IMR-90 (cell line): ENCODE results near the gene ZNF396. TPM values are rescaled to one million over a fixed set of nuclear protein-coding genes. Genes with fewer than 3 reads are reported as not detected.

ENCODE experiments used
- ATAC-seq: fragments of 200-7000 bp; cut with Tn5 transposase; 2 replicates; pipeline ENCODE4 v1.9.1; 2020; ENCODE audit warnings: low read depth, mild to moderate bottlenecking, moderate library complexity
- BruUV-seq: library from RNA; stranded (reverse); fragments of 400-500 nt; replicated peaks from 2 replicates; lab custom pipeline; 2021; lab: Mats Ljungman, UMichigan
- CTCF ChIA-PET: fragments of 300-600 bp; formaldehyde crosslinking; extraction: SDS; loops from one replicate; lab custom pipeline; 2021; ENCODE audit warnings: antibody characterized with exemption; lab: Yijun Ruan, JAX
- POLR2A ChIA-PET: fragments of 300-600 bp; sonication (Branson Sonifier 250); formaldehyde crosslinking; loops from one replicate; lab custom pipeline; 2022; ENCODE audit warnings: antibody characterized with exemption; ENCODE audit not compliant: unreplicated experiment; lab: Charles Lee
- DNase-seq: peaks from one replicate; pipeline ENCODE4 v3.0.0; 2013
- H2AFZ ChIP-seq: replicated peaks from 2 replicates; pipeline ENCODE3; 2013; ENCODE audit warnings: low read length, mild to moderate bottlenecking; ENCODE audit not compliant: poor library complexity
- H2AK5ac ChIP-seq: 2 replicates; pipeline ENCODE4 v1.6.1; 2013; ENCODE audit warnings: low read depth, low read length, inconsistent platforms
- H2AK9ac ChIP-seq: replicated peaks from 2 replicates; pipeline ENCODE3; 2013; ENCODE audit warnings: mild to moderate bottlenecking, low read depth, low read length, moderate library complexity; ENCODE audit not compliant: poor library complexity
- H2BK120ac ChIP-seq: 2 replicates; pipeline ENCODE4 v1.6.1; 2013; ENCODE audit warnings: low read depth, low read length, inconsistent platforms
- H2BK15ac ChIP-seq: 3 replicates; pipeline ENCODE4 v1.6.1; 2013; ENCODE audit warnings: low read depth, low read length, inconsistent platforms
- H2BK20ac ChIP-seq: 2 replicates; pipeline ENCODE4 v1.6.1; 2013; ENCODE audit warnings: low read depth, mild to moderate bottlenecking, inconsistent platforms, low read length, moderate library complexity
- H2BK5ac ChIP-seq: 2 replicates; pipeline ENCODE4 v1.6.1; 2013; ENCODE audit warnings: mild to moderate bottlenecking, low read depth, low read length, inconsistent platforms; ENCODE audit not compliant: poor library complexity, severe bottlenecking
- H3K14ac ChIP-seq: replicated peaks from 2 replicates; pipeline ENCODE4 v1.6.1; 2013; ENCODE audit warnings: low read depth, low read length, inconsistent platforms
- H3K18ac ChIP-seq: 2 replicates; pipeline ENCODE4 v1.6.1; 2013; ENCODE audit warnings: low read depth, low read length, control low read depth
- H3K23ac ChIP-seq: 2 replicates; pipeline ENCODE4 v1.6.1; 2013; ENCODE audit warnings: low read depth, low read length, inconsistent platforms
- H3K27ac ChIP-seq: 2 replicates; pipeline ENCODE4 v1.5.1; 2013; ENCODE audit warnings: mild to moderate bottlenecking, control low read depth, low read length; ENCODE audit not compliant: insufficient read depth
- H3K27me3 ChIP-seq: 2 replicates; pipeline ENCODE4 v1.6.1; 2013; ENCODE audit warnings: low read length; ENCODE audit not compliant: control insufficient read depth, insufficient read depth
- H3K36me3 ChIP-seq: 2 replicates; pipeline ENCODE4 v1.6.1; 2013; ENCODE audit warnings: low read length, mixed read lengths; ENCODE audit not compliant: control insufficient read depth, insufficient read depth
- H3K4ac ChIP-seq: 2 replicates; pipeline ENCODE4 v1.6.1; 2013; ENCODE audit warnings: low read depth, low read length, inconsistent platforms
- H3K4me1 ChIP-seq: 2 replicates; pipeline ENCODE4 v1.6.1; 2013; ENCODE audit warnings: low read length, mixed read lengths; ENCODE audit not compliant: control insufficient read depth, insufficient read depth
- H3K4me2 ChIP-seq: 2 replicates; pipeline ENCODE4 v1.6.1; 2013; ENCODE audit warnings: low read depth, mild to moderate bottlenecking, control low read depth, low read length, moderate library complexity
- H3K4me3 ChIP-seq: 2 replicates; pipeline ENCODE4 v1.5.1; 2013; ENCODE audit warnings: low read depth, mild to moderate bottlenecking, control low read depth, low read length, moderate library complexity; ENCODE audit not compliant: insufficient read depth
- H3K56ac ChIP-seq: 2 replicates; pipeline ENCODE4 v1.6.1; 2013; ENCODE audit warnings: low read length, inconsistent platforms; ENCODE audit not compliant: insufficient read depth; ENCODE audit errors: extremely low read depth
- H3K79me1 ChIP-seq, 2 experiments: 2 replicates each; pipeline ENCODE4 v1.6.1; 2013; ENCODE audit warnings: low read length in 2 of 2, inconsistent platforms in 1 of 2, low read depth in 1 of 2
- H3K9ac ChIP-seq: 2 replicates; pipeline ENCODE4 v1.6.1; 2013; ENCODE audit warnings: low read depth, low read length, control low read depth
- H3K9me1 ChIP-seq: 2 replicates; pipeline ENCODE4 v1.6.1; 2013; ENCODE audit warnings: low read length, inconsistent platforms; ENCODE audit not compliant: insufficient read depth
- H3K9me3 ChIP-seq: 2 replicates; pipeline ENCODE4 v1.6.1; 2013; ENCODE audit warnings: low read length; ENCODE audit not compliant: control insufficient read depth, insufficient read depth
- H4K20me1 ChIP-seq: 2 replicates; pipeline ENCODE4 v1.6.1; 2013; ENCODE audit warnings: low read length, inconsistent platforms; ENCODE audit not compliant: insufficient read depth
- H4K5ac ChIP-seq: 2 replicates; pipeline ENCODE4 v1.6.1; 2013; ENCODE audit warnings: mild to moderate bottlenecking, low read depth, low read length, control low read depth
- H4K8ac ChIP-seq, 2 experiments: 2 replicates each; pipeline ENCODE4 v1.6.1; 2013; ENCODE audit warnings: low read depth in 2 of 2, low read length in 2 of 2, control low read depth in 1 of 2, inconsistent platforms in 1 of 2
- H4K91ac ChIP-seq: 2 replicates; pipeline ENCODE4 v1.6.1; 2013; ENCODE audit warnings: low read depth, low read length, inconsistent platforms; ENCODE audit not compliant: insufficient read depth
- FOS ChIP-seq: fragments of 150-350 bp; IDR thresholded peaks from 2 replicates; pipeline ENCODE4 v1.6.1; 2016; ENCODE audit warnings: low read depth, low read length
- MAFK ChIP-seq: IDR thresholded peaks from 2 replicates; pipeline ENCODE4 v1.6.1; 2012; ENCODE audit warnings: low read depth, low read length, improper control_type of control experiment
- MAZ ChIP-seq: IDR thresholded peaks from 2 replicates; pipeline ENCODE4 v1.6.1; 2012; ENCODE audit warnings: low read depth, mild to moderate bottlenecking, low read length, improper control_type of control experiment, moderate library complexity, borderline replicate concordance
- RAD21 ChIP-seq: IDR thresholded peaks from 2 replicates; pipeline ENCODE4 v1.6.1; 2012; ENCODE audit warnings: low read length, improper control_type of control experiment
- RCOR1 ChIP-seq: IDR thresholded peaks from 2 replicates; pipeline ENCODE4 v1.6.1; 2012; ENCODE audit warnings: mild to moderate bottlenecking, low read length, improper control_type of control experiment; ENCODE audit not compliant: insufficient replicate concordance
- SMC3 ChIP-seq: fragments of 150-350 bp; IDR thresholded peaks from 2 replicates; pipeline ENCODE4 v1.6.1; 2016; ENCODE audit warnings: low read depth, mild to moderate bottlenecking, antibody characterized with exemption, low read length, moderate library complexity
- WGBS, 2 experiments: methylation state at CpG; one replicate each; pipeline versions ENCODE4 v1.1.5 to v1.1.7; 2013; ENCODE audit warnings: missing lambda C conversion rate in 2 of 2; ENCODE audit not compliant: insufficient read length in 1 of 2; ENCODE audit errors: extremely low coverage in 2 of 2; 5-methylcytosine and 5-hydroxymethylcytosine counted together
- dilution Hi-C: fragments of 300-500 bp; cut with HindIII; formaldehyde crosslinking; loops from one replicate; pipeline ENCODE4 v1.14.3; 2018; ENCODE audit warnings: low sequenced_read_pairs; ENCODE audit not compliant: unreplicated experiment
- in situ Hi-C: fragments of 300-500 bp; cut with MboI; formaldehyde crosslinking; loops from 3 replicates; pipeline ENCODE4 v1.14.3; 2019; ENCODE audit warnings: low sequenced_read_pairs, inconsistent platforms, mixed read lengths
- intact Hi-C: fragments of 100-400 bp; cut with micrococcal nuclease; formaldehyde crosslinking; loops from 2 replicates; pipeline ENCODE4 v1.10.0; 2022
- polyA plus RNA-seq, 3 experiments: library from polyadenylated mRNA; depleted of rRNA; stranded (reverse); fragments of >200 nt; gene quantifications; 2 replicates each; pipeline ENCODE4 v1.2.3, GENCODE V29; 2012; ENCODE audit warnings: low replicate concordance in 1 of 3
- total RNA-seq: library from RNA; depleted of rRNA; stranded (reverse); fragments of >200 nt; gene quantifications from 2 replicates; pipeline ENCODE4 v1.2.3, GENCODE V29; 2012
- TF ChIP-seq, protein P1 (sequence below): fragments of 150-350 bp; IDR thresholded peaks from 2 replicates; pipeline ENCODE4 v1.6.1; 2017; ENCODE audit warnings: mild to moderate bottlenecking, antibody characterized with exemption, low read length, low read depth
- TF ChIP-seq, protein P2 (sequence below): conservative IDR thresholded peaks from 2 replicates; pipeline ENCODE4 v1.5.1; 2012; ENCODE audit warnings: mild to moderate bottlenecking, low read depth, low read length, improper control_type of control experiment

The ZNF396 gene
- total and polyA plus RNA-seq, 2 of the 4 experiments (the other 2 are of a cell fraction), result 0.26 to 0.54 TPM

DNA sequence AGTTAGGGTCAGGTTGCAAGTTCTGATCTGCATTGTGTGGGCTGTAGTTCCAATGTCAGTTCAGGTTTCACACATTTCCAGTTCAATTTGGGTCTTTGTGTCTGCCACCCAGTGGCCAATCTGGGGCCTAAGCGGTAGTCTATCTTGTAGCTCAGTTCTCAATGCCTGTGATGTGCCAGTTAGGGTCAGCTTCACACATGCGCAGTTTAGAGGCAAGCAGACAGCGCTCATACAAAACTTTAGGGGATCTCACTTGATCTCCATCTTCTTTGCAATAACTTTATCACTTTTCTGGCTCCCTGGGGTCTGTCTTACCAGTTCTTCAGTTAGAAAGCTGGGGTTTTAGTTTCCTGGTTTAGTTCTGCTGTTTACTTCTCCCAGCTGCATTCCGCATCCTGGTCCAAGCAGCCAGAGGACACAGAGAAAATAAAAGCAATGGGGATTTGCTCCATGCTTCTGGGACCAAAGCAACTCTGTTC, 22.0 kb downstream of the ZNF396 start:
- Histone ChIP-seq H3K18ac (no peak overlapping the region), H3K27me3 (no peaks in the 10 kb centered on the region), H2BK5ac (no peak overlapping the region), H3K23ac (no peak overlapping the region), H4K5ac (peak overlapping the region; percentile 17), H3K9me3 (peaks cover 6% of the 10 kb centered on the region), H3K4me3 (peak overlapping the region; percentile 6; the same call in 1 of the 2 replicates), H2BK15ac (no peak overlapping the region), H4K20me1 (no peaks in the 10 kb centered on the region), H3K4me1 (no peaks in the 10 kb centered on the region), H2BK20ac (no peak overlapping the region), H2BK120ac (no peak overlapping the region; the same call in 1 of the 2 replicates), H3K14ac (no peak overlapping the region), H2AK5ac (no peak overlapping the region), H4K8ac (peak overlapping the region in 1 of 2 experiments; percentile 86; a peak in 2 of 4 replicates), H2AFZ (peak overlapping the region; percentile 3), H3K56ac (peak overlapping the region; percentile 40; the same call in 1 of the 2 replicates), H3K9me1 (no peaks in the 10 kb centered on the region), H3K9ac (no peak overlapping the region), H3K79me1 (no peaks in the 10 kb centered on the region), H3K36me3 (no peaks in the 10 kb centered on the region), H4K91ac (no peak overlapping the region), H3K4ac (no peak overlapping the region), H3K4me2 (peak overlapping the region; percentile 27; the same call in 1 of the 2 replicates), H3K27ac (no peak overlapping the region), H2AK9ac (no peak overlapping the region)
- ATAC-seq (peak; percentile 100), DNase-seq (peak; percentile 83)
- no peak for TF ChIP-seq MAZ
- TF ChIP-seq RCOR1, result no peak
- TF ChIP-seq MAFK, result 0 out of 2 replicates have a peak, but pooled peaks have one; percentile 4
- TF ChIP-seq, protein P1, sequence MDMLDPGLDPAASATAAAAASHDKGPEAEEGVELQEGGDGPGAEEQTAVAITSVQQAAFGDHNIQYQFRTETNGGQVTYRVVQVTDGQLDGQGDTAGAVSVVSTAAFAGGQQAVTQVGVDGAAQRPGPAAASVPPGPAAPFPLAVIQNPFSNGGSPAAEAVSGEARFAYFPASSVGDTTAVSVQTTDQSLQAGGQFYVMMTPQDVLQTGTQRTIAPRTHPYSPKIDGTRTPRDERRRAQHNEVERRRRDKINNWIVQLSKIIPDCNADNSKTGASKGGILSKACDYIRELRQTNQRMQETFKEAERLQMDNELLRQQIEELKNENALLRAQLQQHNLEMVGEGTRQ, result no peak
- TF ChIP-seq, protein P2, sequence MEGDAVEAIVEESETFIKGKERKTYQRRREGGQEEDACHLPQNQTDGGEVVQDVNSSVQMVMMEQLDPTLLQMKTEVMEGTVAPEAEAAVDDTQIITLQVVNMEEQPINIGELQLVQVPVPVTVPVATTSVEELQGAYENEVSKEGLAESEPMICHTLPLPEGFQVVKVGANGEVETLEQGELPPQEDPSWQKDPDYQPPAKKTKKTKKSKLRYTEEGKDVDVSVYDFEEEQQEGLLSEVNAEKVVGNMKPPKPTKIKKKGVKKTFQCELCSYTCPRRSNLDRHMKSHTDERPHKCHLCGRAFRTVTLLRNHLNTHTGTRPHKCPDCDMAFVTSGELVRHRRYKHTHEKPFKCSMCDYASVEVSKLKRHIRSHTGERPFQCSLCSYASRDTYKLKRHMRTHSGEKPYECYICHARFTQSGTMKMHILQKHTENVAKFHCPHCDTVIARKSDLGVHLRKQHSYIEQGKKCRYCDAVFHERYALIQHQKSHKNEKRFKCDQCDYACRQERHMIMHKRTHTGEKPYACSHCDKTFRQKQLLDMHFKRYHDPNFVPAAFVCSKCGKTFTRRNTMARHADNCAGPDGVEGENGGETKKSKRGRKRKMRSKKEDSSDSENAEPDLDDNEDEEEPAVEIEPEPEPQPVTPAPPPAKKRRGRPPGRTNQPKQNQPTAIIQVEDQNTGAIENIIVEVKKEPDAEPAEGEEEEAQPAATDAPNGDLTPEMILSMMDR, result peak; percentile 78
- no peak for TF ChIP-seq FOS
- peak; percentile 71 for TF ChIP-seq RAD21
- TF ChIP-seq SMC3, result peak; percentile 85
- POLR2A ChIA-PET, result interaction anchor here (0.5 kb wide), 1 partner anchor 115 kb away, joined by 3 read pairs; the partner anchor contains the start of gene ZNF397
- CTCF ChIA-PET, result interaction anchor here (0.6 to 1.2 kb wide), 7 partner anchors 10 to 571 kb away, joined by 3 to 11 read pairs (median 4); partner anchors contain the start of gene ZNF24
- in situ Hi-C loops, result no loop called here
- dilution Hi-C loops, result no loop called here
- WGBS, 2 experiments, result 0% methylated on average over 1 of the region's 4 CpGs; no CpG with 5 or more reads in 1 of the 2 experiments
- no TSS peak for BruUV-seq
- intact Hi-C loops, result loop anchor here (1.0 to 2.0 kb wide), 2 partner anchors 124 to 348 kb away; no protein-coding TSS in a partner anchor
